ENCODE results near the gene SRCIN1. TPM values are rescaled to one million over a fixed set of nuclear protein-coding genes. Genes with fewer than 3 reads are reported as not detected.

Gene SRCIN1
- total RNA-seq = not detected in 2 replicates

GRCh38 chr17:38605841-38606645 is at the start of gene SRCIN1:
Gene SRCIN1, minus strand, starts transcription at chr17:38605952. Its CDS starts 247 bp downstream, at chr17:38605705.

Other genes starting within 250 kb of the SRCIN1 start
- gene ARHGAP23, start 177.5 kb downstream of the SRCIN1 start, total RNA-seq = 59.1 and 62.4 TPM in 2 replicates
- 0.58 and 0.71 TPM in 2 replicates for gene EPOP, start 69.0 kb upstream of the SRCIN1 start, total RNA-seq
- 8.4 and 13.3 TPM in 2 replicates for gene MLLT6, start 99.3 kb upstream of the SRCIN1 start, total RNA-seq
- gene CISD3, start 124.4 kb upstream of the SRCIN1 start, total RNA-seq = 10.6 and 21.6 TPM in 2 replicates
- gene PCGF2, start 142.4 kb upstream of the SRCIN1 start, total RNA-seq = 4.8 and 9.5 TPM in 2 replicates
- 369 and 423 TPM in 2 replicates for gene PSMB3, start 146.8 kb upstream of the SRCIN1 start, total RNA-seq
- gene PIP4K2B, start 193.6 kb upstream of the SRCIN1 start, total RNA-seq = 40.6 and 46.6 TPM in 2 replicates
- 9.2 and 9.9 TPM in 2 replicates for gene CWC25, start 219.4 kb upstream of the SRCIN1 start, total RNA-seq
- gene RPL23, start 247.8 kb upstream of the SRCIN1 start, total RNA-seq = 1,125 and 1,274 TPM in 2 replicates

Measured in myometrial cell (primary cell).